GM19240 (cell line): ENCODE measurements around the gene NDUFC2.
A peak's percentile ranks its signal among the peaks of the same experiment; 100 is the strongest.
"Not testable (repeated sequence)": the region's sequence is repeated elsewhere in the genome, so short reads cannot be mapped to it uniquely, and the experiment has no call there.

Source experiments
- DNase-seq: peaks from one replicate; pipeline ENCODE4 v3.0.0; 2011; ENCODE audit warnings: low spot score; ENCODE audit not compliant: insufficient read length

The NDUFC2 gene

GRCh38 chr11:78079232-78080083, at the start of gene NDUFC2:
NDUFC2 (minus strand) TSS chr11:78079862; CDS start chr11:78079744, 118 bp downstream.
- peak; percentile 64 for DNase-seq

- DNase-seq: no peak
Observed at GRCh38 chr11:78127403-78127802, 47.7 kb upstream of the NDUFC2 start.

- DNase-seq: peak; percentile 2
Observed at GRCh38 chr11:78112582-78113275, 33.1 kb upstream of the NDUFC2 start.

GRCh38 chr11:78111298-78111697, 31.6 kb upstream of the NDUFC2 start:
- DNase-seq: no peak

- DNase-seq: no peak
Observed at GRCh38 chr11:78110830-78111229, 31.2 kb upstream of the NDUFC2 start.

- DNase-seq: no peak
Observed at GRCh38 chr11:78110351-78110750, 30.7 kb upstream of the NDUFC2 start.

GRCh38 chr11:78109081-78110015, 29.7 kb upstream of the NDUFC2 start:
- DNase-seq: no peak

- no peak for DNase-seq
Observed at GRCh38 chr11:78100676-78101472, 21.2 kb upstream of the NDUFC2 start.

- DNase-seq: no peak
Observed at GRCh38 chr11:78100261-78100660, 20.6 kb upstream of the NDUFC2 start.

- no peak for DNase-seq
Observed at GRCh38 chr11:78099666-78100065, 20.0 kb upstream of the NDUFC2 start.

- DNase-seq: no peak
Observed at GRCh38 chr11:78097666-78098385, 18.2 kb upstream of the NDUFC2 start.

GRCh38 chr11:78094250-78094649, 14.6 kb upstream of the NDUFC2 start:
- DNase-seq: no peak

GRCh38 chr11:78086521-78087074, 6.9 kb upstream of the NDUFC2 start:
- not testable (repeated sequence) for DNase-seq

- DNase-seq: no peak
Observed at GRCh38 chr11:78085972-78086371, 6.3 kb upstream of the NDUFC2 start.

- DNase-seq: not testable (repeated sequence)
Observed at GRCh38 chr11:78084506-78084905, 4.8 kb upstream of the NDUFC2 start.

- no peak for DNase-seq
Observed at GRCh38 chr11:78083021-78083420, 3.4 kb upstream of the NDUFC2 start.

- DNase-seq: no peak
Observed at GRCh38 chr11:78082146-78082545, 2.5 kb upstream of the NDUFC2 start.

- no peak for DNase-seq
Observed at GRCh38 chr11:78081583-78081982, 1.9 kb upstream of the NDUFC2 start.

- DNase-seq: no peak
Observed at GRCh38 chr11:78080818-78081495, 1.3 kb upstream of the NDUFC2 start.
